ENCODE data around the gene ZNF467. TPM values are rescaled to one million over a fixed set of nuclear protein-coding genes. Genes with fewer than 3 reads are reported as not detected.

The ZNF467 gene
- total RNA-seq, 1 donor from 2014 or later = 1.4 TPM

- Mint-ChIP-seq H3K4me3 (ENCODE audit: unreplicated experiment) (no peak overlapping the region), H3K9me3 (ENCODE audit: unreplicated experiment) (peaks cover 2% of the 10 kb centered on the region), H3K27me3 (ENCODE audit: unreplicated experiment) (peaks cover 6% of the 10 kb centered on the region), H3K27ac (ENCODE audit: unreplicated experiment) (no peak overlapping the region), H3K36me3 (ENCODE audit: unreplicated experiment) (no peaks in the 10 kb centered on the region), H3K4me1 (ENCODE audit: low read depth, unreplicated experiment) (peaks cover 2% of the 10 kb centered on the region)
- peak; percentile 22 for DNase-seq
- no peak for TF ChIP-seq CTCF (IDR thresholded peaks at IDR 0.05; ENCODE audit: partially characterized antibody, unreplicated experiment)
Observed at GRCh38 chr7:149776848-149777407, 3.5 kb upstream of the ZNF467 start.

- TF ChIP-seq CTCF (IDR thresholded peaks at IDR 0.05; ENCODE audit: partially characterized antibody, unreplicated experiment) = no peak
- H3K27ac Mint-ChIP-seq (ENCODE audit: unreplicated experiment) = no peak overlapping the region
- H3K4me3 Mint-ChIP-seq (ENCODE audit: unreplicated experiment) = no peak overlapping the region
- peak; percentile 19 for DNase-seq
- H3K27me3 Mint-ChIP-seq (ENCODE audit: unreplicated experiment) = peaks cover 6% of the 10 kb centered on the region
- H3K9me3 Mint-ChIP-seq (ENCODE audit: unreplicated experiment) = peaks cover 2% of the 10 kb centered on the region
- peaks cover 2% of the 10 kb centered on the region for H3K4me1 Mint-ChIP-seq (ENCODE audit: low read depth, unreplicated experiment)
- H3K36me3 Mint-ChIP-seq (ENCODE audit: unreplicated experiment) = no peaks in the 10 kb centered on the region
Observed at GRCh38 chr7:149776289-149776688, 2.9 kb upstream of the ZNF467 start.

- no peak overlapping the region for H3K27ac Mint-ChIP-seq (ENCODE audit: unreplicated experiment)
Observed at GRCh38 chr7:149775176-149775556, 1.8 kb upstream of the ZNF467 start.

GRCh38 chr7:149774237-149775175 is 1.1 kb upstream of the ZNF467 start:
- Mint-ChIP-seq H3K27me3 (ENCODE audit: unreplicated experiment) (peaks cover 8% of the 10 kb centered on the region), H3K36me3 (ENCODE audit: unreplicated experiment) (no peaks in the 10 kb centered on the region), H3K4me1 (ENCODE audit: low read depth, unreplicated experiment) (peaks cover 2% of the 10 kb centered on the region), H3K9me3 (ENCODE audit: unreplicated experiment) (peaks cover 3% of the 10 kb centered on the region), H3K27ac (ENCODE audit: unreplicated experiment) (no peak overlapping the region), H3K4me3 (ENCODE audit: unreplicated experiment) (peak overlapping the region; percentile 76)
- peak; percentile 17 for DNase-seq
- no peak for TF ChIP-seq CTCF (IDR thresholded peaks at IDR 0.05; ENCODE audit: partially characterized antibody, unreplicated experiment)

More at GRCh38 chr7:149775176-149775556, 1.8 kb upstream of the ZNF467 start:
- DNase-seq = no peak
- H3K36me3 Mint-ChIP-seq (ENCODE audit: unreplicated experiment) = no peaks in the 10 kb centered on the region
- H3K9me3 Mint-ChIP-seq (ENCODE audit: unreplicated experiment) = peaks cover 2% of the 10 kb centered on the region
- TF ChIP-seq CTCF (IDR thresholded peaks at IDR 0.05; ENCODE audit: partially characterized antibody, unreplicated experiment) = no peak
- peaks cover 8% of the 10 kb centered on the region for H3K27me3 Mint-ChIP-seq (ENCODE audit: unreplicated experiment)
- H3K4me1 Mint-ChIP-seq (ENCODE audit: low read depth, unreplicated experiment) = peaks cover 2% of the 10 kb centered on the region
- no peak overlapping the region for H3K4me3 Mint-ChIP-seq (ENCODE audit: unreplicated experiment)
